HG03575 (cell line): ENCODE results near the gene RAVER1.
"Not testable (repeated sequence)": the region's sequence is repeated elsewhere in the genome, so short reads cannot be mapped to it uniquely, and the experiment has no call there.

Experiments
- ATAC-seq: cut with Tn5 transposase; IDR thresholded peaks from one replicate; pipeline ENCODE4 v1.9.1; 2021; ENCODE audit not compliant: unreplicated experiment, insufficient number of reproducible peaks, low FRiP score; ENCODE audit errors: extremely low read depth

RAVER1 gene

DNA sequence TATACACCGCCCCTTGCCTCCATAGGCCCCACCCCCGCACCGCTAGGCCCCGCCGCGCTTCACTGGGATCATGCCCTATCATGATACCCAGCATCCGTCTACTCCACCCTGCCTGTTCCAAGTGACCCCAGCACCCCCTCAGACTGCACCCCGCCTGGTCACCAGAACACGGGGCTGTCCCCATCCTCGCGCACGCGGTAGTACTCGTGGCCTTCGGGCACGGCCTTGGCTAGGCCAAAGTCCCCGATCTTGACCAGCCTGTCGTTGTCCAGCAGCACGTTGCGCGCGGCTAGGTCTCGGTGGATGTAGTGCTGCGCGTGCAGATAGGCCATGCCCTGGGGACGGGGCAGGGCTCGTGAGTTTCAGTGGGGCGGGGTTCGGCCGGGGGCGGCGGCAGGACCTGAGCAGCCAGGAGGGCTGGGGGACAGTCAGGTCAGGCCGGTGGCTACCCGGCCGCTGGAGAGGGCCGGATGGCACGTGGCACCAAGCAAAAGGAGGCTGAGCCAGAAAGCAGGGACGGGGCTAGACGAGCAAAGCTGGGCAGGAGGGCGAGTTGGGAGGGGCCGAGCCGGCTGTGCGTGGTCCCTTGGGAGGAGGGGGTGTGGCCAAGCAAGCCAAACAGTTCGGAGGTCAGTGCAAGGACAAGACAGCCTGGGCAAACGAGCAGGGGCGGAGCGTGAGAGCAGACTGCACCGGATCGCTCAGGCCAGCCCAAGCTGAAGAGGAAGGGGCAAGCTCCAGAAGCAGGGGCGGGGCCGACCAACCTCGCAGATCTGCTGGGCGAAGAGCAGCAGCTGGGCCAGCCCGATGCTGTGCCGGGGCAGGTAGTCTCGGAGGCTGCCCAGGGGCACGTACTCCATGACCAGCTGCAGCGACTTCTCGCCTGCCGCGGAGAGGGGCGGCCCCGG lies 19.7 kb upstream of the RAVER1 start:
- no peak for ATAC-seq

- no peak for ATAC-seq
Observed at GRCh38 chr19:10346509-10346908, 13.2 kb upstream of the RAVER1 start.

GRCh38 chr19:10344780-10345179 lies 11.5 kb upstream of the RAVER1 start:
- no peak for ATAC-seq

DNA sequence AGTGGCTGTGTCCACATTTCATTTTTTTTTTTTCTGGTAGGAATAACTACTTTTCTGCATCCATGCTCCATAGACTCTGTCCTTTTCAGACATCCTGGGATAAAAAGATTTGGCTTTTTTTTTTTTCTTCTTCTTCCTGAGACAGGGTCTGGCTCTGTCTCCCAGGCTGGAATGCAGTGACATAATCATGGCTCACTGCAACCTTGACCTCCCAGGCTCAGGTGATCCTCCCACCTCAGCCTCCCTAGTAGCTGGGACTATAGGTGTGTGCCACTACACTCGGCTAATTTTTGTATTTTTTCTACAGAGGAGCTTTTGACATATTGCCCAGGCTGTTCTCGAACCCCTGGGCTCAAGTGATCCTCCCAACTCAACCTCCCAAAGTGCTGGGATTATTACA lies 10.2 kb upstream of the RAVER1 start:
- ATAC-seq = no peak

DNA sequence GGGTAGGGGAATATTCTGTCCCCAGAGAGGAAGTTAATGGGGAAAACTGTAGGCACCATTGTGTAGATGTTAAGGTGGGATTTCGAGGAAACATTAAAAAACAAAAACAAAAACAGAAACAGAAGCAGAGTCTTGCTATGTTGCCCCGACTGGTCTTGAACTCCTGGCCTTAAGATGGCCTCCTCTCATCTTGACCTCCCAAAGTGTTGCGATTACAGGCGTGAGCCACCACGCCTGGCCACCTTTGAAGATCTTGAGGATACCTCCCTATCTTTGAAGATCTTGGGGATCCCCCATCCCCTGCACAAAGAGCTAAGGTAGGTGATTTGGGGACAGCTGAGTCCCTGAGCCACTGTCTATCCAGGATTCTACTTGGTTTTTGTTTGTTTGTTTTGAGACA lies 6.6 kb upstream of the RAVER1 start:
- ATAC-seq = no peak

DNA sequence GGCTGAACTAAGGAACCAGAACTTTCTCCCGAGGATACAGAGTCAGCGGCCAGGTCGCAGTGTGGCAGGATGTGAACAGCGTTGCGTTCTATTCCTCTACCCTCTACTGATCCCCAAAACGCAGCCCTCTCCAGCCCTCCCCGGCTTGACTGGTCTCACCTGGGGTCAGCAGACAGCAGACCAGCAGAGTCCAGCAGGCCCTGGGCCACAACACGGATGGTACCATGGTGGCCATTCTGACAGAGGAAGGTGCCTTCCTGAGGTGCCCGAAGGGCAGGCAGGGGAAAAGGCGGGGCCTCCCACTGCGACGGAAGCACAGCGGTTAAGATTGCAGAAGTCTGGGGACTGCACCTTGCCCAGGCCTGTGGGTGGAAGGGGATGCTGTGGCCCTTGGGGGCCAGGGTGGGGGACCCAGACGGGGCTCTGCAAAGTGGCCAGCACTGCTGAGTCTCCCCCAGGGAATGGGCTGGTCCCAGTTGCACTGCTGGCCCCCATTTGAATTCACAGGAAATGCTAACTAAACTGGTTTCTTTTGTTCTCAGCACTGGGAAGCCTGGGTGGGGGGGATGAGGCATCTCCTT lies 6.1 kb upstream of the RAVER1 start, which contains the start of gene ICAM3:
TSS of gene ICAM3 (minus strand) at position 245 of the 581 bp plus-strand sequence. CDS start at position 235, 10 bp downstream.
- no peak for ATAC-seq

DNA sequence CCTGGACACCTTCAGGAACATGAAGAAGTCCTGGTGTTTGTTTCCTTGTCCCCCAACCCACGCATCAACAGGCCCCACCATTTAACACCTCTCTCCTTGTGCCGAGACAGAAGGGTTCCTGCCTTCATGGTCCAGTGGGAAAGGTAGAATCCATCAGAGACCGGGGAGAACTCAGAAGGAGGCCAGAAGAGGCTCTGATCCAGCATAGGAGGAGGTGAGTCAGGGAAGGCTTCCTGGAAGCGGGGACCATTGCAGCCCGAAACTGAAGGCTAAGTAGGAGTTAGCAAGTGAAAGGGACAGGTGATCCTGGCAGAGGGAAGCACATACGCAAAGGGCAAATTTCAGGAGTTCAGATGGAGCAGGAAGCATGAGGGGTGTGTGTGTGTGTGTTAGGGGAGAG lies 5.6 kb upstream of the RAVER1 start:
- no peak for ATAC-seq

DNA sequence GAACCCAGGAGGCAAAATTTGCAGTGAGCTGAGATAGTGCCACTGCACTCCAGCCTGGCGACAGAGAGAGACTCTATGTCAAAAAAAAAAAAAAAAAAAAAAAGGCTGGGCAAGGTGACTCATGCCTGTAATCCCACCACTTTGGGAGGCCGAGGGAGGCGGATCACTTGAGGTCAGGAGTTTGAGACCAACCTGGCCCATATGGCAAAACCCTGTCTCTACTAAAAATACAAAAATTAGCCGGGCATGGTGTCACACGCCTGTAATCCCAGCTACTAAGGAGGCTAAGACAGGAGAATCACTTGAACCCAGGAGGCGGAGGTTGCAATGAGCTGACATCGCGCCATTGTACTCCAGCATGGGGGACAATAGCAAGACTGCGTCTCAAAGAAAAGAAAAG lies 3.4 kb upstream of the RAVER1 start:
- not testable (repeated sequence) for ATAC-seq

- ATAC-seq = no peak
Observed at GRCh38 chr19:10335352-10335985, 2.1 kb upstream of the RAVER1 start.

DNA sequence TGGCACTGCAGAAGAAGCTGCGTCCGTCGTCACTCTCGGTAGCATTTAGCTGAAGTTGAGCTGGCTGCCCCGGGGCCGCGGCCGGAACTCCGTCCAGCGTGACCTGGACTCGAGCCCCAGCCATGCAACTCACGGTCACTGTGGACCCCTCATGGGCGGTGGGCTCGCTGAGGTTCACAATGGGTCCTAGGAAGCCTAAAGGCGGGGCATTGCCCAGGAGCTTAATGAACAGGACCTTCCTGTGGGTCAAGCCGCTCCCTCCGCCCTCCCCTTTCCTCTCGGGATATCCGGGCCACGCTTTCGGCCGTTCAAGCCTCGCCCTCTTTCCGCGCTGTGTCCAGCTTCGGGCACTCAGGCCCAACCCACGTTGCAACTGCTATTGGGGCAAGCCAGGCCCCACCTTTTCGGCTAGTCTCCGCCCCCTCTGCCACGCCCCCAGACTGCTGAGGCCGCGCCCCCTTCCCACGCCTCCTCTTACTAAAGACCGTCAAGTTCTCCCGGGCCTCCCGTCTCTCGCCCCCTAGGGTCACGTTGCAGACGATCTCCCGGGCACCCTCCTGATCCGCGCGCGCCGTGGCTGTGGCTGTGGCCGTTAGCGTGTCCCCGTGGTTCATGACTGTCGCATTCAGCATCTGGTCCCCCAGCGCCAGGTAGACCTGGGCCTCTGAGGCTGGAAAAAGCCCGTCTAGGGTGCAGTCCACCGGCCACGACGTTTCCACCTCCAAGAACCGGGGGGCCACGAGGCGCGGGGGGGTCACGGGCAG lies 1.4 kb upstream of the RAVER1 start:
- ATAC-seq = no peak

DNA sequence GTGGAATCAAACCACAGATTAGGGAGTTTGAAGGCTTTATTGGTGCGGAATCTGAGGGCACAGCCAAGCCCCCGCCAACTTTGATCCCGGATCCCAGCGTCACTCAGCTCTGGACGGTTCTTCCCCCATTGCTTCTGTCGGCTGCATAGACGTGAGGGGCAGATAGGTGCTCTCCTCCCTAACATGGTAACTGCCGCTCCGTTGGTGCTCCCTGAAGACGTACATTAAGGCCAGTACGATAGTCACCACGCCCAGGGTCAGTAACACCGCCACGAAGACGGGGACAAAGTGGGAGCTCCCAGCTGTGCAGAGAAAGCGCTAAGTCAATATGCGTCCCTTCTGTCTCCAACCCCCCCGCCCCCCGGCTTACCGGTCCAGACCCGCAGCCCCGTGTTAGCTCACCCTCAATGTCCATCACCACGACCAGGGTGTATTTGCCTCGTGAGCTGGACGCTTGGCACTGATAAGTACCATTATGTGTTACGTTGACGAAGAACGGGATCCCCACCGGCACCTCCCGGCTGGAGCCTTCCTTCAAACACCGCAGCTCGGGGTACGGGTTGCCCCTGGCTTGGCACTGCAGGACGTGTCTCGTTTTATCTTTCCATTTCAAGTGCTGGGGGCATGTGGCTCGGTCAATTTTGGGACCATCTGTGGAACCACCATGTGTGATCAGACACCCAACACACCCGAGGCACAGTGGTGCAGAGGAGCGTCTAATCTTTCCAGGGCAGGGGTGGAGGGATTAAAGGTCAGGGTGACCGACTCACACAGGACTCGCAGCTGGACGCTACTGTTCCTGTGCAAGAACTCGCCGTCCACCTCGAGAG lies 644 bp upstream of the RAVER1 start:
- no peak for ATAC-seq

DNA sequence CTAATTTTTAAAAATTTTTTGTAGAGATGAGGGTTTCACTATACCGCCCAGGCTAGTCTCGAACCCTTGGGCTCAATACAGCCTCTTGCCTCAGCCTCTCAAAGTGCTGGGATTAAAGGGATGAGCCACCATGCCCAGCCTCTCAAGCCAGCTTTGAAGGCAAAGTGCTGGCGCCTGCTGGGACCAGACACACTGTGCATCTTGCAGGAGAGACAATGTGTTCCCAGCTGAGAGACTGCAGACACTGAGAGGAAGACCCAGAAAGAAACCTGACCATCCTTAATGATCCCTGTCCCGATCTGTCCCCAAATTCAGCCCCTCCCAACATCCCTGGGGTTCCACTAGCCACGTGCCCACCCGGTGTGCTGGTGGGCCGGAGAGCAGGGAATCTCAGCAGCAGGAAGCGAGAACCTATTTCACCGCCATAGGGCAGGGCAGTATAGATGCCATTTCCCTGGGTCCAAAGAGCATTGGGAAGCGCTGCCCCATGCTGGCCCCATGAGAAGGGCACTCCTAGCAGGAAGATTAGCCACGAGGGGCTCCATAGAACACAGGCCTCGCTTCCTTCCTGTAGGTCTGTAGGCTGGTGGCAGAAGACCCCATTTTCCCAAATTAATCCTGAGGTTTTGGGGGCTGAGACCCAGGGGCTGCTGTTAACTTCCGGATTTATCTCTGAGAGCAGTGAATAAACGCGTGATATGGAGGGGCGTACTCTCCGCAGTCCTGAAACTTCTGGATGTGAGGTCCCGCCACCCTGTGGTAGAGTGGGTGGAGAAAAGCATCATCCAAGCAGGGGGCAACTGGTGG lies 968 bp downstream of the RAVER1 start:
- ATAC-seq = no peak

- ATAC-seq = no peak
Observed at GRCh38 chr19:10329555-10329954, 3.8 kb downstream of the RAVER1 start.

DNA sequence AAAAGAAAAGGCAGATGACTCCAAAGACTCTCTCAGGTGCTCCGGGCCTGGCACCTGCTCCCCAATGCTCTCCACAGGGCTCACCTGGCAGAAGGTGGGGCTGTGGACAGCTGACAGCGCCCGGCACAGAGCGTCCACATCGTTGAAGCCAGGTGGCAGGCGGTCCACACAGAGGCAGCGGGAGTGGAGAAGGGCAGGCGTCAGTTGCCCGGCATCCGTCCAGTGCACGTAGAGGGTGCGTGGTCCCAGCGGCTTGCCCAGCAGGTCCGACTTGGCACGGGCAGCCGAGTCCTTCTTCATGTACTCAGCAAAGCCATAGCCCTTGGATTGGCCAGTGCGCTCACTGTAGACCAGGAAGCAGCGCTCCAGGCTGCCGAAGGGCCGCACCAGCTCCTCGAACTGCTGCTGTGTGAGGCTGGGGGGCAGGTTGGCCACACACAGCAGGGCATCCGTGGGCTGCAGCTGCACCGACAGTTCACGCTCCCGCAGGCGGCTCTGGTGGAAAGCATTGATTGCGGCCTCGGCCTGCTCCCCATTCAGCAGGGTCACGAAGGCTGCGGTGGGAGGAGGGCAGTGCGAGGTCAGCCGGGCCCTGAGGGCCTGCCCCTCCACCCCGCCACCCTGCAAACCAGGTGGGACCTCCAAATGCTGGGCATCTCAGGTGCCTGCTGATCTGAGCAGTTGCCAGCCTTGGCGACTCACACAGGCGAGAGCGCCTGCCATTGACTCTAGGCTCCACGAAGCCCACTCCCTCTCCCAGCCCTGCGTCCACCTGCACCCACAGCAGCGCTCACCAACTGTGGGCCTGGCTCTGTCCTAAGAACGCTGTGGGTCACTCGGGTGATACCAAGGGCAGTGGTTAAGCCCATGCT lies 4.5 kb downstream of the RAVER1 start:
- ATAC-seq = no peak

GRCh38 chr19:10327793-10328192 lies 5.5 kb downstream of the RAVER1 start:
- ATAC-seq = no peak

DNA sequence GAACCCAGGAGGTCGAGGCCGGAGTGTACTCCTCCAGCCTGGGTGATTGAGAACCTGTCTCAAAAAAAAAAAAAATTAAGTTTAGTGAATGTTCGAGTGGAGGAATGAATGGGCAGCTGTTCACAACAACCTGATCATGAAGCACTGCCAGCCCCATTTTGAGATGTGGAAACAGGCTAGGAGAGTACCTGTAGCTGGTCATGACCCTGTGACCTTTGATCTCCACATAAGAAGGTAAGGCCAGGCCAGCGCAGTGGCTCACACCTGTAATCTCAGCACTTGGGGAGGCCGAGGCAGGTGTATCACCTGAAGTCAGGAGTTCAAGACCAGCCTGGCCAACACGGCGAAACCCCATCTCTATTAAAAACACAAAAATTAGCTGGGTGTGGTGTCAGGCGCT lies 7.6 kb downstream of the RAVER1 start:
- no peak for ATAC-seq
